ENCODE results near the gene CMTM3.

DNA sequence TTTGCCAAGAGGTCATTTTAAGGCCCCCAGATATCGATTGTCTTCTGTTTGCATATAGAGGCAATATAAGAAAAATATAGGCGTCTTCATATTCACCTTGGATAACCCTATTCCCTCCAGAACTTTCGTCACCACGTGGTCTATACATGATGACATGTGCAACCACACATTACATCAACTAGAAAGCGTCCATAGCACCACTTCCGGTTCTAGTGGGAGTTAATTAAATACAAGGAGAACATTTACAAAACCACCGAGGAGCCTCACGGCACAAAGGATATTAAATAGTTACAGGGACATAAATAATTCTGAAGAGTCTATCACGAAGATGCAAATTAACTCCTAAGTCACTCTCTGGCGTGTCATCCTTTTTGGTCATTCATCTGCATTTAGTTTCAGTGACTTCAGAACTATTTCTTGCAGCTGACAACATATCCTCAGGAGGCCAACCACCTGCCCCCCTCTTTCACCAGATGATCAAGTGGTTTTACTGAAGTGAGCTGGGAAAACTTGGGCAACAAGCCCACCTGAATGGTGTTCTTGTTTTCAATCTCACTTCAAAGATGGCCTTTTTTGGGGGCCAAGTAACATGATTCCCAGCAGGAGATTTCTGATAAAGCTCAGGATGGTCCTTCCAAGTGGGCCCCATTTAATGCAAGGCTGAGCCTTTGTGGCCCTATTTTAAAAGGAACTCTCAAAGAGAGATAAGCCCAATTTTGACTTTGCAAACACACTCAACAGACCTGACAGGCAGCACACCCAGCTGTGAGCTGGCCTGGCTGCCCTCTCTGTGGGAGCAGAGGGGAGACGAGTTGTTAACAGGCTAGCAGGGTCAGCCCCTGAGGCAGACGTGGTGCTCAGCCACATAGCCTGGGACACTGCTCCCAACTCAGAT, 15.3 kb downstream of the CMTM3 start:
- TF ChIP-seq, protein P1, sequence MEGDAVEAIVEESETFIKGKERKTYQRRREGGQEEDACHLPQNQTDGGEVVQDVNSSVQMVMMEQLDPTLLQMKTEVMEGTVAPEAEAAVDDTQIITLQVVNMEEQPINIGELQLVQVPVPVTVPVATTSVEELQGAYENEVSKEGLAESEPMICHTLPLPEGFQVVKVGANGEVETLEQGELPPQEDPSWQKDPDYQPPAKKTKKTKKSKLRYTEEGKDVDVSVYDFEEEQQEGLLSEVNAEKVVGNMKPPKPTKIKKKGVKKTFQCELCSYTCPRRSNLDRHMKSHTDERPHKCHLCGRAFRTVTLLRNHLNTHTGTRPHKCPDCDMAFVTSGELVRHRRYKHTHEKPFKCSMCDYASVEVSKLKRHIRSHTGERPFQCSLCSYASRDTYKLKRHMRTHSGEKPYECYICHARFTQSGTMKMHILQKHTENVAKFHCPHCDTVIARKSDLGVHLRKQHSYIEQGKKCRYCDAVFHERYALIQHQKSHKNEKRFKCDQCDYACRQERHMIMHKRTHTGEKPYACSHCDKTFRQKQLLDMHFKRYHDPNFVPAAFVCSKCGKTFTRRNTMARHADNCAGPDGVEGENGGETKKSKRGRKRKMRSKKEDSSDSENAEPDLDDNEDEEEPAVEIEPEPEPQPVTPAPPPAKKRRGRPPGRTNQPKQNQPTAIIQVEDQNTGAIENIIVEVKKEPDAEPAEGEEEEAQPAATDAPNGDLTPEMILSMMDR (IDR thresholded peaks at IDR 0.05 in 2 of 3, conservative IDR thresholded peaks at IDR 0.05 in 1 of 3; ENCODE audit: borderline replicate concordance in 1 of 3, insufficient read depth in 1 of 3, low read depth in 2 of 3, low read length in 2 of 3) = no peak
- TF ChIP-seq EZH2 (IDR thresholded peaks at IDR 0.05) = no peak
- no peak for TF ChIP-seq EGR1 (IDR thresholded peaks at IDR 0.05; ENCODE audit: low read depth)
- no peak for TF ChIP-seq JUND (IDR thresholded peaks at IDR 0.05)
- TF ChIP-seq YY1 (IDR thresholded peaks at IDR 0.05; ENCODE audit: extremely low read depth, insufficient replicate concordance, low read depth, low read length) = no peak
- TF ChIP-seq SRF (IDR thresholded peaks at IDR 0.05; ENCODE audit: low read depth) = no peak
- TF ChIP-seq POLR2A (IDR thresholded peaks at IDR 0.05; ENCODE audit: borderline replicate concordance, extremely low read depth, insufficient read depth, insufficient read length) = no peak
- TF ChIP-seq, protein P2, sequence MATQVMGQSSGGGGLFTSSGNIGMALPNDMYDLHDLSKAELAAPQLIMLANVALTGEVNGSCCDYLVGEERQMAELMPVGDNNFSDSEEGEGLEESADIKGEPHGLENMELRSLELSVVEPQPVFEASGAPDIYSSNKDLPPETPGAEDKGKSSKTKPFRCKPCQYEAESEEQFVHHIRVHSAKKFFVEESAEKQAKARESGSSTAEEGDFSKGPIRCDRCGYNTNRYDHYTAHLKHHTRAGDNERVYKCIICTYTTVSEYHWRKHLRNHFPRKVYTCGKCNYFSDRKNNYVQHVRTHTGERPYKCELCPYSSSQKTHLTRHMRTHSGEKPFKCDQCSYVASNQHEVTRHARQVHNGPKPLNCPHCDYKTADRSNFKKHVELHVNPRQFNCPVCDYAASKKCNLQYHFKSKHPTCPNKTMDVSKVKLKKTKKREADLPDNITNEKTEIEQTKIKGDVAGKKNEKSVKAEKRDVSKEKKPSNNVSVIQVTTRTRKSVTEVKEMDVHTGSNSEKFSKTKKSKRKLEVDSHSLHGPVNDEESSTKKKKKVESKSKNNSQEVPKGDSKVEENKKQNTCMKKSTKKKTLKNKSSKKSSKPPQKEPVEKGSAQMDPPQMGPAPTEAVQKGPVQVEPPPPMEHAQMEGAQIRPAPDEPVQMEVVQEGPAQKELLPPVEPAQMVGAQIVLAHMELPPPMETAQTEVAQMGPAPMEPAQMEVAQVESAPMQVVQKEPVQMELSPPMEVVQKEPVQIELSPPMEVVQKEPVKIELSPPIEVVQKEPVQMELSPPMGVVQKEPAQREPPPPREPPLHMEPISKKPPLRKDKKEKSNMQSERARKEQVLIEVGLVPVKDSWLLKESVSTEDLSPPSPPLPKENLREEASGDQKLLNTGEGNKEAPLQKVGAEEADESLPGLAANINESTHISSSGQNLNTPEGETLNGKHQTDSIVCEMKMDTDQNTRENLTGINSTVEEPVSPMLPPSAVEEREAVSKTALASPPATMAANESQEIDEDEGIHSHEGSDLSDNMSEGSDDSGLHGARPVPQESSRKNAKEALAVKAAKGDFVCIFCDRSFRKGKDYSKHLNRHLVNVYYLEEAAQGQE (IDR thresholded peaks at IDR 0.05; ENCODE audit: low read depth) = no peak
- no peak for TF ChIP-seq SIN3A (IDR thresholded peaks at IDR 0.05; ENCODE audit: low read depth)

All from HCT116 (cell line).